ENCODE measurements around the gene ZMAT5. TPM values are rescaled to one million over a fixed set of nuclear protein-coding genes. Genes with fewer than 3 reads are reported as not detected.

Gene ZMAT5
- polyA plus RNA-seq, 1 experiment: 16.4 TPM

DNA sequence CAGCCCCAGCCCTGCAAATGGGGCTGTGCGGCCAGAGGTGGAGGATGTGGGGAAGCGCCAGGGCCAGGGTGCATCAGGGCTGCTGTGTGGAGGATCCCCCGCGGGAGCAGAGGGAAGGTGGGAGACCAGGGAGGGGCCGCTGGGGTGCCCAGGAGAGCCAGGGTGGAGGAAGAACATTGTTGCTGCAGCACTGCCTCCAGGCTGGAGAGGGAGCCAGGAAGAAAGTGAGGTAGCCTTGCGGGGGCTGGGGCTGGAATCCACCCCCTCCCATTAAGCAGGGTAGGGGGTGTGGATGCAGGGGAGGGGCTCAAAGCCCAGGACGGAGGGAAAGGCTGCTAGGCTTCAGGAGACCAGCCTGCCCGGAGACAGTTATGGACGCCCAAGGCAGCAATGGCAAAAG, 32.0 kb downstream of the ZMAT5 start:
- ChIA-PET CTCF (interaction anchor here (0.5 kb wide), 1 partner anchor 102 kb away, joined by 5 read pairs; no protein-coding TSS in a partner anchor), POLR2A (no interaction called here)
- H3K27me3 ChIP-seq (ENCODE audit: control insufficient read depth, insufficient read depth, low read length): no peaks in the 10 kb centered on the region
- DNase-seq (ENCODE audit: low read depth, low spot score): no peak
- TF ChIP-seq, protein P1, sequence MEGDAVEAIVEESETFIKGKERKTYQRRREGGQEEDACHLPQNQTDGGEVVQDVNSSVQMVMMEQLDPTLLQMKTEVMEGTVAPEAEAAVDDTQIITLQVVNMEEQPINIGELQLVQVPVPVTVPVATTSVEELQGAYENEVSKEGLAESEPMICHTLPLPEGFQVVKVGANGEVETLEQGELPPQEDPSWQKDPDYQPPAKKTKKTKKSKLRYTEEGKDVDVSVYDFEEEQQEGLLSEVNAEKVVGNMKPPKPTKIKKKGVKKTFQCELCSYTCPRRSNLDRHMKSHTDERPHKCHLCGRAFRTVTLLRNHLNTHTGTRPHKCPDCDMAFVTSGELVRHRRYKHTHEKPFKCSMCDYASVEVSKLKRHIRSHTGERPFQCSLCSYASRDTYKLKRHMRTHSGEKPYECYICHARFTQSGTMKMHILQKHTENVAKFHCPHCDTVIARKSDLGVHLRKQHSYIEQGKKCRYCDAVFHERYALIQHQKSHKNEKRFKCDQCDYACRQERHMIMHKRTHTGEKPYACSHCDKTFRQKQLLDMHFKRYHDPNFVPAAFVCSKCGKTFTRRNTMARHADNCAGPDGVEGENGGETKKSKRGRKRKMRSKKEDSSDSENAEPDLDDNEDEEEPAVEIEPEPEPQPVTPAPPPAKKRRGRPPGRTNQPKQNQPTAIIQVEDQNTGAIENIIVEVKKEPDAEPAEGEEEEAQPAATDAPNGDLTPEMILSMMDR (IDR thresholded peaks at IDR 0.05; ENCODE audit: low read depth, low read length): no peak
- H3K27ac ChIP-seq (ENCODE audit: low read depth, low read length): no peak overlapping the region
- no peak overlapping the region for H3K4me3 ChIP-seq (ENCODE audit: low read depth, low read length)
- no peaks in the 10 kb centered on the region; the same call in 1 of the 2 replicates for H3K9me3 ChIP-seq (ENCODE audit: control insufficient read depth, insufficient read depth, low read length)

DNA sequence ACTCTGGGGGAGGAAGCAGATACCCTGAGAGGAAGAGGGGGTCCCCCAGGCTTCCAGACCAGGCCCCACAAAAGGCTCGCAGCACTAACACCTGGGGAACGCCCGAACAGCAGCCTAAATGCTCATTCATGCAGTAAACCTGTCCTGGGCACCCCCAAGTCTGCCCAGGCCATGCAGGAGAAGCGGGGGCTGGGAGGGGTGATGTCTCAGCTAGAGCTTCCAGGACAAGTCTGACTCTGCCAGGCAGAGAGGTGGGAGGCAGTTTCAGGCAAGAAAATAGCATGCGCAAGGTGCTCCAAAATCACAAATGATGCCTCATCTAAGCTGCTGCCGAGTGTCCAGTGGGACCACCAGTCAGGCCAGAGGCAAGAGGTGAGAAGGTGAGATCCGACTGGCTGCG, 32.4 kb downstream of the ZMAT5 start:
- Histone ChIP-seq H3K27me3 (ENCODE audit: control insufficient read depth, insufficient read depth, low read length) (no peaks in the 10 kb centered on the region), H3K27ac (ENCODE audit: low read depth, low read length) (no peak overlapping the region), H3K9me3 (ENCODE audit: control insufficient read depth, insufficient read depth, low read length) (no peaks in the 10 kb centered on the region; the same call in 1 of the 2 replicates), H3K4me3 (ENCODE audit: low read depth, low read length) (no peak overlapping the region)
- ChIA-PET POLR2A (no interaction called here), CTCF (interaction anchor here (0.5 kb wide), 1 partner anchor 103 kb away, joined by 5 read pairs; no protein-coding TSS in a partner anchor)
- DNase-seq (ENCODE audit: low read depth, low spot score): no peak
- TF ChIP-seq, protein P1 (IDR thresholded peaks at IDR 0.05; ENCODE audit: low read depth, low read length): no peak

DNA sequence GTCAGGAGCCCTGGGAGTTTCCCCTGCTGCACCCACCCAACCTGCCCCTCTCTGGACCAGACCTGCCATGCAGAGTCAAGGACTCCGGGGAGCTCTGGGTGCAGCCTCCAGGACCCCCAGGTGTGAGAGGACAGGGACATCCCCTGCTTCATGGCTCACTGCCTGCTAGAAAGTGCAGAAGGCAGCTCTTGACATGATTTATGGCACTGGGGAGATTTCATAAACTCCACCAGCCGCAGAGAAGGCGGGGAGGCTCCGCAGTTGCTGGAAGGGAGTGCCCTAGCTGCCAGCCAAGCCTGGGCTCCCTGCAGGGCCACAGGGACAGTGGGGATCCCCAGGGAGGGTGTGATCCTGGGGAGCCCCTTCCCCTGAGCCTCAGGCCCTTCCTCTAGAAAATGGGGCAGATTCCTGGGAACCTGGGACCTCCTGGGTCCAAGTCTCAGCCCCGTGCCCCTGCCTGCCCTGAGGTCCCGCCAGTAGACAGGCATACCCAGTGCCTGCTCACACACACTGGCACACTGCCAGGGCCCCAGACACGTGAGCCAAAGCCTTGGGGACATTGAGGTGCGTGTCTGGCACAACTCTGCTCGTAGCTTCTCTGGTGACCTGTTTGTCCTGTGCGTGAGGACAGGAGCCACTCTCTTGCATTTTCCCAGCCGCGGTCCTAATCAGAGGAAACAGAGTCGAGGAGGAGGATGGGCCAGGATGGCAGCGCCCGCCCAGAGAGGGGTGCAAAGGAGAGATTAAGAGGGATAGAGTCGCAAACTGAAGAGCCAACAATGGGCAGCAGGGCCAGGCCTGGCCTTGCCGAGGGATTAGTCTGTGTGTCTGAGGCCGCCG, 33.2 kb downstream of the ZMAT5 start:
- H3K9me3 ChIP-seq (ENCODE audit: control insufficient read depth, insufficient read depth, low read length): no peaks in the 10 kb centered on the region
- ChIA-PET CTCF (no interaction called here), POLR2A (no interaction called here)
- no peak overlapping the region for H3K27ac ChIP-seq (ENCODE audit: low read depth, low read length)
- H3K4me3 ChIP-seq (ENCODE audit: low read depth, low read length): no peak overlapping the region
- TF ChIP-seq, protein P1 (IDR thresholded peaks at IDR 0.05; ENCODE audit: low read depth, low read length): no peak
- no peak for DNase-seq (ENCODE audit: low read depth, low spot score)
- no peaks in the 10 kb centered on the region for H3K27me3 ChIP-seq (ENCODE audit: control insufficient read depth, insufficient read depth, low read length)

DNA sequence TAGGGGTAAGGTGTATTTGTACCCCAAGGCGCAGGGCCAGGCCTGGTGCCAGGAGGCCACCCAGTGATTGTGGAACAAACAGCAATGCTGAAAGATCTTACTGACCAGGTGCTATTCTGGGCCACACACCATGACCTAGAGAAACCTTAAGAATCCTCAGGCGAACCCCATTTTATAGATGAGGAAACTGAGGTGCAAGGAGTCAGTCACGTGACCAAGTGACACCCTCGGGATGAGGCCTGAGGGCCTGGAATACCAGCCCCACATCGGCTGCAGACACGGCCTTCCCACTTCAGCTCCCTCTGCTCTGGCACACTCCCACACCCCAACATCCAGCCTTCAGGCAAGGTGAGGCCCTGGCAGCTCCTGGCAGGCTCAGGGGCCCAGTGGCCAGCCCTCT, 33.9 kb downstream of the ZMAT5 start:
- CTCF ChIA-PET: interaction anchor here (1.0 kb wide), 1 partner anchor 273 kb away, joined by 3 read pairs; no protein-coding TSS in a partner anchor
- H3K27me3 ChIP-seq (ENCODE audit: control insufficient read depth, insufficient read depth, low read length): no peaks in the 10 kb centered on the region
- H3K27ac ChIP-seq (ENCODE audit: low read depth, low read length): no peak overlapping the region
- H3K9me3 ChIP-seq (ENCODE audit: control insufficient read depth, insufficient read depth, low read length): no peaks in the 10 kb centered on the region
- DNase-seq (ENCODE audit: low read depth, low spot score): no peak
- TF ChIP-seq, protein P1 (IDR thresholded peaks at IDR 0.05; ENCODE audit: low read depth, low read length): no peak
- no peak overlapping the region for H3K4me3 ChIP-seq (ENCODE audit: low read depth, low read length)
- POLR2A ChIA-PET: interaction anchor here (0.6 kb wide), 1 partner anchor 14 kb away, joined by 3 read pairs; no protein-coding TSS in a partner anchor
